Stimulated activated CD4-positive, alpha-beta T cell treated with anti-CD3 and anti-CD28 coated beads, Interleukin-12 subunit alpha, Interleukin-12 subunit beta, amount 100 ng/mL, for 48 hours (primary cell): ENCODE results near the gene VSTM2A.

ENCODE experiments used
- DNase-seq, 3 donors: peaks; one replicate each; pipeline ENCODE4 v3.0.0-alpha.2; 2020; ENCODE audit warnings: low read depth in 2 of 3, low spot score in 1 of 3

The VSTM2A gene

DNA sequence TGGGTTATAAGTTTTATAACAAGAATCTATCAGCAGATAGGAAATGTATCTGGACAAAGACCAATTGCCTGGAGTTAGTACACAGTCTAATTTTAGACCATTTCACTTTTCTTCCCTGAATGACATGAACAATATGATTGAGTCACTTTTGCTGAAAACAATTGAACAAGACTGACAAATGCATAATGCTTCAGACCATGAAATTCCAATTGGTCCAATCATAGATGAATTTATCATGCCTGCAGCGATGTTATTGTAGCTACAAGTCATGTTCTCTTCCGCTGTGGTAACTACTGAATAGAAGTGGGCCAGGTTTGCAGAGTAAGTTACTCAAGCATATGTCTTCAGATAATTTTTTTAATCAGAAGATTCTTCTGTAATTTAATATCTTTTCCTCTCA, 73.4 kb downstream of the VSTM2A start:
- DNase-seq = no peak
